Neuron (in vitro differentiated cells): ENCODE measurements around the gene SLC35A3.

Source experiments
- H2AFZ ChIP-seq: one replicate; pipeline ENCODE4 v1.6.1; 2013; ENCODE audit warnings: low read depth, mild to moderate bottlenecking, inconsistent platforms, low read length, moderate library complexity
- H3K27me3 ChIP-seq: one replicate; pipeline ENCODE4 v1.6.1; 2013; ENCODE audit warnings: low read length; ENCODE audit not compliant: insufficient read depth
- H3K36me3 ChIP-seq: one replicate; pipeline ENCODE4 v1.6.1; 2013; ENCODE audit warnings: low read length; ENCODE audit not compliant: insufficient read depth
- H3K4me1 ChIP-seq: one replicate; pipeline ENCODE4 v1.6.1; 2013; ENCODE audit warnings: low read length; ENCODE audit not compliant: insufficient read depth
- H3K4me3 ChIP-seq: 2 replicates; pipeline ENCODE4 v1.5.1; 2013; ENCODE audit warnings: mild to moderate bottlenecking, low read length, moderate library complexity
- H3K9me3 ChIP-seq: one replicate; pipeline ENCODE4 v1.6.1; 2013; ENCODE audit warnings: low read length

The SLC35A3 gene

DNA sequence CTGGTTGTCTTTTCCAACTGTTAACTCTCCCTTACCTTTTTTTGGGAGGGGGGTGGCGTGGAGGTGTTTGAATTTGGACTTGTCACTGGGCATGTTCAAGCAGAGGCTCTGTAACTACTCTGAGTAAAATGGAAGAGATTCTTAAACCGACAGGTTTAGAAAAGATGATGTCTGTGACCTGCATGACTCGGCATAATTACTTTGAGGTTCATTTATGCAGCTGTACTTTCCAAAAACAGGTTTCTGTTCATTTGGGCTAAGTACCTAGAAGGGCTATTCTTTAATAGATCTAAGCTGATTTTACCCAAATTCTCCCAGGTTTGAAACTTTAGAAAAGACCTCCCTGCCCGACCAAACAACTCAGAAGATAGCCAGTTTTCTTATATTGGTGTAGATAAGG is 80.3 kb downstream of the SLC35A3 start:
- no peak overlapping the region for H2AFZ ChIP-seq

GRCh38 chr1:100051401-100051800 is 81.6 kb downstream of the SLC35A3 start:
- H3K27me3 ChIP-seq = no peaks in the 10 kb centered on the region
- H3K9me3 ChIP-seq = no peaks in the 10 kb centered on the region
- no peak overlapping the region for H3K4me3 ChIP-seq
- no peak overlapping the region for H2AFZ ChIP-seq
- H3K4me1 ChIP-seq = no peaks in the 10 kb centered on the region
- H3K36me3 ChIP-seq = peaks cover 15% of the 10 kb centered on the region

More for the DNA sequence above, 80.3 kb downstream of the SLC35A3 start:
- H3K27me3 ChIP-seq = no peaks in the 10 kb centered on the region
- H3K4me1 ChIP-seq = no peaks in the 10 kb centered on the region
- peaks cover 14% of the 10 kb centered on the region for H3K36me3 ChIP-seq
- no peak overlapping the region for H3K4me3 ChIP-seq
- no peaks in the 10 kb centered on the region for H3K9me3 ChIP-seq

- no peak overlapping the region for H2AFZ ChIP-seq
- H3K4me1 ChIP-seq = no peaks in the 10 kb centered on the region
- no peaks in the 10 kb centered on the region for H3K9me3 ChIP-seq
- no peaks in the 10 kb centered on the region for H3K27me3 ChIP-seq
- no peak overlapping the region for H3K4me3 ChIP-seq
- peaks cover 16% of the 10 kb centered on the region for H3K36me3 ChIP-seq
Measured at GRCh38 chr1:100051893-100052292, 82.1 kb downstream of the SLC35A3 start.

GRCh38 chr1:100053119-100053518 is 83.3 kb downstream of the SLC35A3 start:
- no peak overlapping the region for H2AFZ ChIP-seq
- no peak overlapping the region for H3K4me3 ChIP-seq
- no peaks in the 10 kb centered on the region for H3K27me3 ChIP-seq
- peaks cover 25% of the 10 kb centered on the region for H3K36me3 ChIP-seq
- no peaks in the 10 kb centered on the region for H3K4me1 ChIP-seq
- no peaks in the 10 kb centered on the region for H3K9me3 ChIP-seq

- no peaks in the 10 kb centered on the region for H3K4me1 ChIP-seq
- H3K9me3 ChIP-seq = no peaks in the 10 kb centered on the region
- H3K4me3 ChIP-seq = no peak overlapping the region
- no peaks in the 10 kb centered on the region for H3K27me3 ChIP-seq
- H3K36me3 ChIP-seq = peaks cover 31% of the 10 kb centered on the region
- no peak overlapping the region for H2AFZ ChIP-seq
Measured at GRCh38 chr1:100053727-100054126, 83.9 kb downstream of the SLC35A3 start.

- Histone ChIP-seq H3K4me3 (no peak overlapping the region), H3K27me3 (no peaks in the 10 kb centered on the region), H3K4me1 (no peaks in the 10 kb centered on the region), H3K9me3 (no peaks in the 10 kb centered on the region), H3K36me3 (peaks cover 78% of the 10 kb centered on the region), H2AFZ (no peak overlapping the region)
Measured at GRCh38 chr1:100061681-100062080, 91.9 kb downstream of the SLC35A3 start.

GRCh38 chr1:100065183-100065968 is 95.6 kb downstream of the SLC35A3 start:
- H2AFZ ChIP-seq = no peak overlapping the region
- H3K4me3 ChIP-seq = no peak overlapping the region
- H3K4me1 ChIP-seq = no peaks in the 10 kb centered on the region
- H3K27me3 ChIP-seq = no peaks in the 10 kb centered on the region
- H3K9me3 ChIP-seq = no peaks in the 10 kb centered on the region
- H3K36me3 ChIP-seq = peaks cover 88% of the 10 kb centered on the region

- Histone ChIP-seq H3K4me3 (no peak overlapping the region), H3K9me3 (no peaks in the 10 kb centered on the region), H2AFZ (no peak overlapping the region), H3K27me3 (no peaks in the 10 kb centered on the region), H3K36me3 (peaks cover 87% of the 10 kb centered on the region), H3K4me1 (no peaks in the 10 kb centered on the region)
Measured at GRCh38 chr1:100065969-100066227, 96.1 kb downstream of the SLC35A3 start.

GRCh38 chr1:100070201-100070939 is 100.6 kb downstream of the SLC35A3 start:
- Histone ChIP-seq H3K4me1 (no peaks in the 10 kb centered on the region), H2AFZ (no peak overlapping the region), H3K4me3 (no peak overlapping the region), H3K36me3 (peaks cover 83% of the 10 kb centered on the region), H3K27me3 (no peaks in the 10 kb centered on the region), H3K9me3 (no peaks in the 10 kb centered on the region)

GRCh38 chr1:100073531-100073930 is 103.7 kb downstream of the SLC35A3 start:
- Histone ChIP-seq H3K4me3 (no peak overlapping the region), H3K36me3 (peaks cover 82% of the 10 kb centered on the region), H2AFZ (no peak overlapping the region), H3K4me1 (no peaks in the 10 kb centered on the region), H3K9me3 (no peaks in the 10 kb centered on the region), H3K27me3 (no peaks in the 10 kb centered on the region)

GRCh38 chr1:100074604-100075395 is 105.0 kb downstream of the SLC35A3 start:
- peaks cover 82% of the 10 kb centered on the region for H3K36me3 ChIP-seq
- no peak overlapping the region for H2AFZ ChIP-seq
- no peaks in the 10 kb centered on the region for H3K4me1 ChIP-seq
- H3K4me3 ChIP-seq = no peak overlapping the region
- no peaks in the 10 kb centered on the region for H3K27me3 ChIP-seq
- no peaks in the 10 kb centered on the region for H3K9me3 ChIP-seq

DNA sequence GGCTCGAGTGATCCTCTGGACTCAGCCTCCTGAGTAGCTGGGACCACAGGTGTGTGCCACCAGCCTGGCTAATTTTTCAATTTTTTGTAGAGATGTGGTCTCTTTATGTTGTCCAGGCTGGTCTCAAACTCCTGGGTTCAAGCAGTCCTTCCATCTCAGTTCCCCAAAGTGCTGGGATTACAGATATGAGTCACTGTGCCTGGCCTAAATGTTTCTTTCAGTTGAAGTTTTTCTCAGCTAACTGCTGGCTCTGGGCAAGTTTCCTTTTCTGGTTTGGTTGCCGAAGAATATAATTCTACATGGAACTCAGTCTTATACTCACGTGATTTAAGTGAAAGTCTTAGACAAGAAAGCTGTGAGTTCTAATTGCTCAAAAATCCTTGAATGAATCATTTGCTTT is 106.0 kb downstream of the SLC35A3 start:
- H3K27me3 ChIP-seq = no peaks in the 10 kb centered on the region
- no peak overlapping the region for H3K4me3 ChIP-seq
- H3K9me3 ChIP-seq = no peaks in the 10 kb centered on the region
- H2AFZ ChIP-seq = no peak overlapping the region
- H3K36me3 ChIP-seq = peaks cover 80% of the 10 kb centered on the region
- H3K4me1 ChIP-seq = no peaks in the 10 kb centered on the region

- peaks cover 81% of the 10 kb centered on the region for H3K36me3 ChIP-seq
- no peak overlapping the region for H2AFZ ChIP-seq
- H3K4me3 ChIP-seq = no peak overlapping the region
- no peaks in the 10 kb centered on the region for H3K9me3 ChIP-seq
- no peaks in the 10 kb centered on the region for H3K4me1 ChIP-seq
- H3K27me3 ChIP-seq = no peaks in the 10 kb centered on the region
Measured at GRCh38 chr1:100076319-100076718, 106.5 kb downstream of the SLC35A3 start.
